H1 (cell line): ENCODE measurements around the gene TAAR1.

ENCODE experiments used
- ASH2L ChIP-seq: fragments of 200-600, 300-600 bp; sonication (generic); IDR thresholded peaks from one replicate; pipeline ENCODE4 v1.7.1; 2017; ENCODE audit warnings: low read length
- KDM1A ChIP-seq: fragments of 200-600, 300-600 bp; sonication (generic); IDR thresholded peaks from 2 replicates; pipeline ENCODE4 v1.7.1; 2016; ENCODE audit warnings: mild to moderate bottlenecking, low read length, borderline replicate concordance
- POLR2A ChIP-seq, 2 experiments: IDR thresholded peaks; 1 replicate in 1 of 2; 2 replicates in 1 of 2; pipeline ENCODE4 v1.6.1; 2011; ENCODE audit warnings: low read depth in 2 of 2, low read length in 2 of 2, mild to moderate bottlenecking in 2 of 2; ENCODE audit errors: control extremely low read depth in 1 of 2
- RFX5 ChIP-seq: IDR thresholded peaks from 2 replicates; pipeline ENCODE4 v1.6.1; 2011; ENCODE audit warnings: low read depth, low read length, improper control_type of control experiment, borderline replicate concordance
- SIN3A ChIP-seq, 2 experiments: IDR thresholded peaks in 1 of 2; conservative IDR thresholded peaks in 1 of 2; 2 replicates each; pipeline ENCODE4 v1.6.1; 2011 to 2012; ENCODE audit warnings: low read length in 2 of 2, improper control_type of control experiment in 1 of 2, low read depth in 1 of 2, mild to moderate bottlenecking in 1 of 2
- TAF1 ChIP-seq: IDR thresholded peaks from 2 replicates; pipeline ENCODE4 v1.6.1; 2011; ENCODE audit warnings: mild to moderate bottlenecking, low read depth, low read length
- YY1 ChIP-seq: IDR thresholded peaks from 2 replicates; pipeline ENCODE4 v1.6.1; 2011; ENCODE audit warnings: low read depth, mild to moderate bottlenecking, low read length
- TF ChIP-seq, protein P1 (sequence below), 3 experiments: IDR thresholded peaks; 1 replicate in 2 of 3; 2 replicates in 1 of 3; pipeline versions ENCODE4 v1.5.1 to v1.6.1; 2011; ENCODE audit warnings: low read length in 3 of 3, mild to moderate bottlenecking in 3 of 3, inconsistent platforms in 2 of 3, low read depth in 1 of 3, moderate library complexity in 1 of 3; ENCODE audit not compliant: insufficient read depth in 1 of 3; ENCODE audit errors: control extremely low read depth in 1 of 3
- TF ChIP-seq, protein P2 (sequence below): IDR thresholded peaks from 2 replicates; pipeline ENCODE4 v1.6.1; 2011; ENCODE audit warnings: low read depth, mild to moderate bottlenecking, low read length; ENCODE audit not compliant: insufficient read depth

- TF ChIP-seq, protein P1, sequence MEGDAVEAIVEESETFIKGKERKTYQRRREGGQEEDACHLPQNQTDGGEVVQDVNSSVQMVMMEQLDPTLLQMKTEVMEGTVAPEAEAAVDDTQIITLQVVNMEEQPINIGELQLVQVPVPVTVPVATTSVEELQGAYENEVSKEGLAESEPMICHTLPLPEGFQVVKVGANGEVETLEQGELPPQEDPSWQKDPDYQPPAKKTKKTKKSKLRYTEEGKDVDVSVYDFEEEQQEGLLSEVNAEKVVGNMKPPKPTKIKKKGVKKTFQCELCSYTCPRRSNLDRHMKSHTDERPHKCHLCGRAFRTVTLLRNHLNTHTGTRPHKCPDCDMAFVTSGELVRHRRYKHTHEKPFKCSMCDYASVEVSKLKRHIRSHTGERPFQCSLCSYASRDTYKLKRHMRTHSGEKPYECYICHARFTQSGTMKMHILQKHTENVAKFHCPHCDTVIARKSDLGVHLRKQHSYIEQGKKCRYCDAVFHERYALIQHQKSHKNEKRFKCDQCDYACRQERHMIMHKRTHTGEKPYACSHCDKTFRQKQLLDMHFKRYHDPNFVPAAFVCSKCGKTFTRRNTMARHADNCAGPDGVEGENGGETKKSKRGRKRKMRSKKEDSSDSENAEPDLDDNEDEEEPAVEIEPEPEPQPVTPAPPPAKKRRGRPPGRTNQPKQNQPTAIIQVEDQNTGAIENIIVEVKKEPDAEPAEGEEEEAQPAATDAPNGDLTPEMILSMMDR (IDR thresholded peaks at IDR 0.05; ENCODE audit: control extremely low read depth in 1 of 3, insufficient read depth in 1 of 3, low read depth in 1 of 3, low read length in 3 of 3), result no peak
- TF ChIP-seq SIN3A (conservative IDR thresholded peaks at IDR 0.05 in 1 of 2, IDR thresholded peaks at IDR 0.05 in 1 of 2; ENCODE audit: low read depth in 1 of 2, low read length in 2 of 2), result no peak
- no peak for TF ChIP-seq TAF1
- TF ChIP-seq RFX5, result no peak
- no peak for TF ChIP-seq POLR2A (IDR thresholded peaks at IDR 0.05; ENCODE audit: control extremely low read depth in 1 of 2, low read depth in 2 of 2, low read length in 2 of 2)
- TF ChIP-seq KDM1A, result no peak
- TF ChIP-seq ASH2L, result no peak
- TF ChIP-seq, protein P2, sequence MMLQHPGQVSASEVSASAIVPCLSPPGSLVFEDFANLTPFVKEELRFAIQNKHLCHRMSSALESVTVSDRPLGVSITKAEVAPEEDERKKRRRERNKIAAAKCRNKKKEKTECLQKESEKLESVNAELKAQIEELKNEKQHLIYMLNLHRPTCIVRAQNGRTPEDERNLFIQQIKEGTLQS, result no peak
- no peak for TF ChIP-seq YY1
These were observed 4.7 kb upstream of the TAAR1 start for GRCh38 chr6:132663661-132664060.
